ENCODE measurements around the gene CBX4. TPM values are rescaled to one million over a fixed set of nuclear protein-coding genes. Genes with fewer than 3 reads are reported as not detected.

Gene CBX4
- total and polyA plus RNA-seq, 2 of the 13 experiments (the other 11 are each of a cell fraction or from before 2014, with no cell fraction given): 25.8 to 50.8 TPM

GRCh38 chr17:79841369-79842135 lies 2.3 kb upstream of the CBX4 start (continued):
- TF ChIP-seq FOXC1 (CRISPR knock-in tag; IDR thresholded peaks at IDR 0.05; ENCODE audit: borderline replicate concordance) (no peak), MIER3 (CRISPR knock-in tag; IDR thresholded peaks at IDR 0.05; ENCODE audit: borderline replicate concordance) (no peak; the same call in 1 of the 2 replicates), ZNF678 (CRISPR knock-in tag; IDR thresholded peaks at IDR 0.05) (no peak), NR1H2 (CRISPR knock-in tag; IDR thresholded peaks at IDR 0.05; ENCODE audit: borderline replicate concordance, low read depth) (no peak), TCF7 (IDR thresholded peaks at IDR 0.05; ENCODE audit: low read depth) (no peak), HBP1 (CRISPR knock-in tag; IDR thresholded peaks at IDR 0.05; ENCODE audit: low read depth) (no peak), TBP (CRISPR knock-in tag; IDR thresholded peaks at IDR 0.05) (no peak), ZNF513 (CRISPR knock-in tag; conservative IDR thresholded peaks at IDR 0.05) (no peak), NFYC (CRISPR knock-in tag; IDR thresholded peaks at IDR 0.05) (no peak), FOXM1 (CRISPR knock-in tag; IDR thresholded peaks at IDR 0.05) (no peak), ESRRA (CRISPR knock-in tag; IDR thresholded peaks at IDR 0.05; ENCODE audit: low read depth) (no peak), IRF2 (CRISPR knock-in tag; IDR thresholded peaks at IDR 0.05) (peak; percentile 40; the same call in 1 of the 2 replicates), ZNF318 (CRISPR knock-in tag; IDR thresholded peaks at IDR 0.05) (no peak), CSRNP2 (CRISPR knock-in tag; conservative IDR thresholded peaks at IDR 0.05; ENCODE audit: low read depth) (no peak)
